Large intestine (tissue), 3 donors: ENCODE measurements around the gene ARVCF. TPM values are rescaled to one million over a fixed set of nuclear protein-coding genes. Genes with fewer than 3 reads are reported as not detected.

Source experiments
- DNase-seq, 2 donors: peaks; one replicate each; pipeline versions ENCODE4 v3.0.0 to v3.0.0-alpha.2; 2013
- H3K27ac ChIP-seq: one replicate; pipeline ENCODE4 v1.5.1; 2013; ENCODE audit warnings: low read length
- H3K27me3 ChIP-seq: 2 replicates; pipeline ENCODE4 v1.6.1; 2013; ENCODE audit warnings: low read length; ENCODE audit not compliant: control insufficient read depth, insufficient read depth
- H3K36me3 ChIP-seq: 2 replicates; pipeline ENCODE4 v1.6.1; 2013; ENCODE audit warnings: low read length; ENCODE audit not compliant: control insufficient read depth, insufficient read depth
- H3K4me1 ChIP-seq: one replicate; pipeline ENCODE4 v1.6.1; 2013; ENCODE audit warnings: low read length; ENCODE audit not compliant: control insufficient read depth, insufficient read depth
- H3K4me3 ChIP-seq: one replicate; pipeline ENCODE4 v1.5.1; 2013; ENCODE audit warnings: low read length
- H3K9me3 ChIP-seq: one replicate; pipeline ENCODE4 v1.6.1; 2013; ENCODE audit warnings: mild to moderate bottlenecking, low read depth, low read length, moderate library complexity; ENCODE audit not compliant: control insufficient read depth
- WGBS: methylation state at CpG from one replicate; pipeline ENCODE4 v1.1.5; 2013; ENCODE audit warnings: low lambda C conversion rate; ENCODE audit not compliant: insufficient coverage; 5-methylcytosine and 5-hydroxymethylcytosine counted together
- polyA plus RNA-seq: library from polyadenylated mRNA; unstranded; fragments of 120-200 nt; gene quantifications from one replicate; pipeline ENCODE4 v1.2.1, GENCODE V29; 2013

The ARVCF gene
- polyA plus RNA-seq, 1 donor: 21.8 TPM

DNA sequence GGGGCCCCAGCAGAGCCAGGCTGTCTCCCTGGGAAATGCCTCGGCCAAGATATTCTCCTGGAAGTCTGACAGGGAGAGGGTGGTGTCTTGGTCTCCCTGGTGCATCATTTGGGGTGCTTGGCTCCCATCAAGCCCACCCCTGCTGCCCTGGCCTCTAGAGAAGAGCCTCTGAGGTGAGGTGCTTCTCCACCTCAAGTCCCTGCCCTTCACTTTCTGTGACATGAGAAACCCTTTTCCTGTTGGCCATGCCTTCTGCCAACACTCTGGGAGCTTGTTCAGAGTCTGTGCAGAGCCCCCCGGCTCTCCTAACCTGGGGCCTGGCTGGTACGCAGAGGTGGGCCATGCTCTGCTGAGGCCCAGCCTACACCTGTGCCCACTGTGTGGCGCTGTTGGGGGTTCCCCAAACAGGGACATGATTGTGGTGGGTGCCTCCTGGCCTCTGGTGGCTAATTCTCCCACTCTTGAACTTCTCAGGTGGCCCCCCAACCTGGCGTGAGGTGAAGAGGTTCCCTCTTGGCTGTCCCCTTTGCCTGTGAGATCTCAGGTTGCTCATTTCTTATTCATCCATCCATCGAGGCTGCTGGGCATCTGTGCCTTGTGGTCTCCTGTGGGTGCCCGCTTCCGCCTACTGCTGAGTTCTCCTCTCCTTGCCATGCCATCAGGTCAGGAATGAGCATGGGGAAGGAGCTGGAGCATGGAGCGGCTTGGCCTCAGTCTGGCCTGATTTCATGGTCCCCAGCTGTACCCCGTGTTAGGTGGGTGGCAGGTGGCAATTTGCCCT lies 44.3 kb upstream of the ARVCF start:
- H3K36me3 ChIP-seq: peaks cover 40% of the 10 kb centered on the region
- no peaks in the 10 kb centered on the region for H3K9me3 ChIP-seq
- no peak overlapping the region for H3K27ac ChIP-seq
- no peak for DNase-seq
- H3K27me3 ChIP-seq: no peaks in the 10 kb centered on the region
- no CpG with 5 or more reads among the region's 10 CpGs for WGBS
- no peak overlapping the region for H3K4me3 ChIP-seq
- H3K4me1 ChIP-seq: no peaks in the 10 kb centered on the region

- no peaks in the 10 kb centered on the region for H3K27me3 ChIP-seq
- no CpG with 5 or more reads among the region's 10 CpGs for WGBS
- H3K27ac ChIP-seq: no peak overlapping the region
- H3K4me1 ChIP-seq: no peaks in the 10 kb centered on the region
- no peak for DNase-seq
- no peak overlapping the region for H3K4me3 ChIP-seq
- H3K36me3 ChIP-seq: peaks cover 43% of the 10 kb centered on the region
- no peaks in the 10 kb centered on the region for H3K9me3 ChIP-seq
Measured at GRCh38 chr22:20058989-20059770, 42.6 kb upstream of the ARVCF start.

DNA sequence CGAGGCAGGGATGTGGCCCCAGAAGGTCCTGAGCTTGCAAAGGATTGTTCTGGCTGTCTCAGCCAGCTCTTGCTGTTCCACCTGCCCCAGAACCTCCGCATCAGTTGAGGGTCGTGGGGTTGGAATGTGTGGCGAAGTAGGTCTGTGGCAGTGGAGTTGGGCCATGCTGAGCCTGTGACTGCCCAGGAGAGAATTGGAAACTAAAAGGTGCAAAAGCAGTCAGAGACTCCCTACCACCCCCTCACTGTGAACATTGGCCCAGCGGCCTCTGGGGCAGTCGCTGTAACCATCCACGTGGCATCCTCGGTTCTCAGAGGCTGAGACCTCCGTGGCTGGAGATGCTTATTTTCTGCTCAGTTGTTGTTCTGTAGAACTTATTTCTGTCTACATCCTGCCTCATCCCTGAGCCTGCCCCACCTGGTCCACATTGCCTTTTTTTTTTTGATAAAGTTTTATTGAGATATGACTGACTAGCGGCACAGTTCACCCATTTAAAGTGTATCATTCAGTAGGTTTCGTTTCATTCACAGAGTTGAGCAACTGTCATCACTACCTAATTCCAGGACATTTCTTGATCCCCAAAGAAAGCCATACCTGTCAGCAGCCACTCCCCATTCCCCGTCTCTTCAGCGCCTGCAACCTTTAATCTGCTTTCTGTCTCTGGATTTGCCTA lies 41.1 kb upstream of the ARVCF start:
- Histone ChIP-seq H3K4me1 (no peaks in the 10 kb centered on the region), H3K27me3 (no peaks in the 10 kb centered on the region), H3K9me3 (no peaks in the 10 kb centered on the region), H3K36me3 (peaks cover 44% of the 10 kb centered on the region), H3K27ac (no peak overlapping the region), H3K4me3 (no peak overlapping the region)
- DNase-seq: no peak
- WGBS: no CpG with 5 or more reads among the region's 13 CpGs

GRCh38 chr22:20056696-20057386 lies 40.2 kb upstream of the ARVCF start:
- no CpG with 5 or more reads among the region's 16 CpGs for WGBS
- no peak overlapping the region for H3K4me3 ChIP-seq
- DNase-seq: no peak
- peaks cover 41% of the 10 kb centered on the region for H3K36me3 ChIP-seq
- H3K27me3 ChIP-seq: no peaks in the 10 kb centered on the region
- H3K4me1 ChIP-seq: no peaks in the 10 kb centered on the region
- no peak overlapping the region for H3K27ac ChIP-seq
- H3K9me3 ChIP-seq: no peaks in the 10 kb centered on the region

DNA sequence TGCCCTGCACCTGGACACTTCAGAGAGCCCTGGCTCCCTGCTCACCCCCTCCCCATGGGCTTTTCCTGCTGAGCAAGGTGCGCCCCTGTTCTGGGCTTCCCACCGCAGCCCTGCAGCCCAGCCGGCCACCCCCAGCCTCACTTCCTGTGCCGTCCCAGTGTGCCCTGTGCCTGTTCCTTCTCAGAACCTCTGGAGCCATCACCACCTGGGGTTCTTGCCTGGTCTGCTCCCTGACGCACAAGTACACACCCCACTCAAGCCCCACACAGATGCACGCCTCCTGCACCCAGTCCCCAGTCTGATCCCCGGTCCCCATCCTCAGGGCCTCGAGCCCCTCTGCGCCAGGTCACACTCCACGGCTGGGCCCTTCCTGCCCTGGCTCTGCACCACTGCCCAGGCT lies 39.5 kb upstream of the ARVCF start:
- DNase-seq: no peak
- H3K4me1 ChIP-seq: no peaks in the 10 kb centered on the region
- peaks cover 39% of the 10 kb centered on the region for H3K36me3 ChIP-seq
- H3K27me3 ChIP-seq: no peaks in the 10 kb centered on the region
- H3K4me3 ChIP-seq: no peak overlapping the region
- H3K27ac ChIP-seq: no peak overlapping the region
- WGBS: no CpG with 5 or more reads among the region's 10 CpGs
- no peaks in the 10 kb centered on the region for H3K9me3 ChIP-seq

DNA sequence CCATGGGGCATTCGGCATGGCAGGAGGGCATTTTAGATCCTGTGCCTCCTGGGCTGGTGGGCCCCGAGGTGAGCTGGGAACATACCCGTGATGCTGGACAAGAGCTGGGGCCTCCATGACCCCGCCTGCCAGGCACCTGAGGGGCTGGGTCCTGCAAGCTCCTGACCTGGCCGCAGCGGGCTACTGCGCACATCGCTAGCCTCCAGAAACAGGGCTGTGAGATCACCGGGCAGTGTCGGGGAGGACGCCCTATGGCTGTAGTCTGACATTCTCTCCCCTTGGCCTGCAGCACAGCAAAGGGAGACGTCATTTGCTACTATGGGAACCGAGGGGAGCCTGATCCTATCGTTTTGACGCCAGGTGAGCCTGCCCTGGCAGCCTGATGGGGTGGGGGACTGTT lies 39.0 kb upstream of the ARVCF start:
- peaks cover 38% of the 10 kb centered on the region for H3K36me3 ChIP-seq
- no peak for DNase-seq
- H3K4me1 ChIP-seq: no peaks in the 10 kb centered on the region
- no CpG with 5 or more reads among the region's 15 CpGs for WGBS
- H3K4me3 ChIP-seq: no peak overlapping the region
- no peaks in the 10 kb centered on the region for H3K27me3 ChIP-seq
- no peak overlapping the region for H3K27ac ChIP-seq
- H3K9me3 ChIP-seq: no peaks in the 10 kb centered on the region

DNA sequence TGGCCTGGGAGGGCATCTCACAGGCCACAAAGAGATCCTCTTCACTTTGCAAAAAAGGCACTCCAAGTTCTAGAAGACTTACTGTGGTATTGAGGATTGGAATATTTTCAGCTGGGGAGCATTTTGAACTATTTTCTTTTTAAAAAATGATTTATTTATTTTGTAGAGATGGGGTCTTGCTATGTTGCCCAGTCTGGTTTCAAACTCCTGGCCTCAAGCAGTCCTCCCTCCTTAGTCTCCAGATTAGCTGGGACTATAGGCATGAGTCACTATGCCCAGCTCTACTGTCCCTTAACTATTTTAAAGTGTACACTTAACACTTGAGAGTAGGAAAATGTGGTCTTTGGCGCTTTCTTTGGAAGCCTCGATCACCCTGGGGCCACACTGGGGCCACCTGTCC lies 38.5 kb upstream of the ARVCF start:
- Histone ChIP-seq H3K4me1 (no peaks in the 10 kb centered on the region), H3K4me3 (no peak overlapping the region), H3K27ac (no peak overlapping the region), H3K27me3 (no peaks in the 10 kb centered on the region), H3K9me3 (no peaks in the 10 kb centered on the region), H3K36me3 (peaks cover 38% of the 10 kb centered on the region)
- DNase-seq: no peak
- WGBS: no CpG with 5 or more reads among the region's 2 CpGs

- no CpG with 5 or more reads among the region's 6 CpGs for WGBS
- H3K9me3 ChIP-seq: no peaks in the 10 kb centered on the region
- no peaks in the 10 kb centered on the region for H3K27me3 ChIP-seq
- no peak overlapping the region for H3K4me3 ChIP-seq
- DNase-seq: no peak
- no peak overlapping the region for H3K27ac ChIP-seq
- H3K36me3 ChIP-seq: peaks cover 40% of the 10 kb centered on the region
- H3K4me1 ChIP-seq: no peaks in the 10 kb centered on the region
Measured at GRCh38 chr22:20054485-20054884, 37.9 kb upstream of the ARVCF start.

GRCh38 chr22:20054034-20054427 lies 37.4 kb upstream of the ARVCF start:
- Histone ChIP-seq H3K36me3 (peaks cover 40% of the 10 kb centered on the region), H3K27ac (no peak overlapping the region), H3K4me3 (no peak overlapping the region), H3K9me3 (no peaks in the 10 kb centered on the region), H3K4me1 (no peaks in the 10 kb centered on the region), H3K27me3 (no peaks in the 10 kb centered on the region)
- DNase-seq: no peak
- WGBS: no CpG with 5 or more reads among the region's 12 CpGs

- H3K27me3 ChIP-seq: no peaks in the 10 kb centered on the region
- H3K9me3 ChIP-seq: no peaks in the 10 kb centered on the region
- no peak overlapping the region for H3K27ac ChIP-seq
- no peak overlapping the region for H3K4me3 ChIP-seq
- H3K4me1 ChIP-seq: no peaks in the 10 kb centered on the region
- WGBS: no CpG with 5 or more reads among the region's 14 CpGs
- DNase-seq: no peak
- H3K36me3 ChIP-seq: peaks cover 40% of the 10 kb centered on the region
Measured at GRCh38 chr22:20053407-20054033, 36.9 kb upstream of the ARVCF start.
